GM04504 (cell line): ENCODE data around the gene CASZ1.

Experiments
- DNase-seq: peaks from one replicate; pipeline ENCODE4 v3.0.0-alpha.2; 2012; ENCODE audit warnings: low read depth

The CASZ1 gene

DNA sequence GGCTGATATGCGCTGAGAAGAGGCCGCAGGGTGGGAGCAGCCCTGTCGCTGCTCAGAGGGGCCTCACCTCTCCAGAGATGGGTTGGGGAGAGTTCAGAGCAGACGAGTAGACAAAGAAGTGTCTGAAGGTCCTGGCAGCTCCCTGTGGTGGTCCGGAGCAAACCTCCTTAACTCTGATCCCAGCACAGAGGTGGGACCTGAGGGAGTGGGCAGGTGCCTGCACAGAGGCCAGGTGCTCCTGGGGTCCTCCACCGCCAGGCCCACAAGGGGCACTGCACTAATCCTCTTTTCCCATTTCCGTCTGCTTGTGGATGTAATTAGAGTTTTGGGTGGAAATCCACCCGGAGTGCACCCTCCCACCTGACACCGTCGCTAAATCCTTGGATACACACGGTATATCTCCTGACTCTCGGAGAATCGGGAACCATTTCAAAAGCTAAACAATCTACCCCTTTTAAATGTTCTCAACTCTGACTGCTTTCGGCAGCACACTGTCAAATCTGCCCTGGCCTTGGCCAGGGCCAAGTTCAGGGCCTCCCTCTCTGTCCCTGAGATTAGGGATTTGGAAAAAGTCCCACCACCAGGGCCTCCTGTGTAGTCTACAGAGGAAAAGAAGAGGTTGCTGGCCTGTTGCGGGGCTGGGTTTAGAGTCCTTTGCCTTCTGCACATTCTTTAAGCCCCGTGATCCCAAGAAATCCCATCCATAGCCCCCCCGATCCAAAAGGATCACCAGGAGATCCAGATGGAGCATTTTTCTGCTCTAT is 22.4 kb downstream of the CASZ1 start:
- DNase-seq, result no peak

DNA sequence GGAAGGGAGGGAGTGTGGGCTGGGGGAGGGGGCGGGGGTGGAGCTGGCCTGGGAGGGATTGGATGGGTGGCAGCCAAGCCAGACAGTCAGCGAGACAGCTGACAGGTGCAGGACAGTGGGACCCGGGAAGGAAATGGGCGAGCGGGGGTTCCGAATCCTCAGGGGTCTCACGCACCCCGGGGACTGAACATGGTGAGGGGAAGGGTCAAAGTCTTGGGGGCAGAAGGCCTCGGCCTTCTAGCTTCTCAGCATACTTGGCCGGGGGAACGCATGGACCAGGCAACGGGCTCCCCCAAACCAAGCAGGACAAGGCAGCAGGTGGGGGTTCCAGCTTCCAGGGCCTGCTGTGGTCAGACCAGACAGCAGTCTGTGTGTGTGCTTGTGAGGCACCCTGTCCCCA is 23.1 kb downstream of the CASZ1 start:
- no peak for DNase-seq

DNA sequence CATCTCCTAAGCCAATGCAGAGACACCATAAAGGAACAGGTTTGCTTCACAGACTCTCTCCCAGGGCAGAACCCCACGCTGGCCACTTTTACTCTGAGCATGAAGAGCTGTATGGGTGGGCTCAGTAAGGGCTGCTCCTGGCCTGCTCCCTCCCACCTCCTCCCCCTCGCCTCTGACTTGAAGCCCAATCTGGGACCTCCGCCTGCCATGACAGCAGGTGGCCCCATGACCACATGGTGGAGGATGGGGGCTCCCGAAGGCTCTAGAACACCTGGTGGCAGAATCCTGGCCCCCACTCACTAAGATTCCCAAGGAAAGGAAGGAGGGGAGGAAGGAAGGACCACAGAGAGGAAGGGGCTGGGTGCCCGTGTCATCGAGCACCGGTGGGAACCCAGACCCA is 23.7 kb downstream of the CASZ1 start:
- DNase-seq, result no peak

GRCh38 chr1:10771789-10772188 is 24.7 kb downstream of the CASZ1 start:
- DNase-seq, result no peak

DNA sequence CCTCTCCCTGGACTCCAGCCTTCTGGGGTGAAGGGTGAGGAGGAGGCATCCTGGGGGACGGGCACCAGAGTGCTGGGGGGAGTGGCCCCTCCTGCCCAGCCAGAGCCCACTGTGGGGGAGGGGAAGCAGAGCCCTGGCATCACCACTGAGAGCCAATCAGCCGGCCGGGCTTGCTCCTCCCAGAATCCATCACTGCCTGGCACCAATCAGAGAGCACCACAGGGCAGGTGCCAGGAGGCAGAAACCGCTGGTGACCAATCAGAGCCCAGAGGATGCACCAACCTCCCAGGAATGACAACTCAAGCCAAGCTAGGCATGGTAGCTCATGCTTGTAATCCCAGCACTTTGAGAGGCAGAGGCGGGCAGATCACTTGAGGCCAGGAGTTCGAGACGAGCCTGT is 27.9 kb downstream of the CASZ1 start:
- DNase-seq, result no peak

- no peak for DNase-seq
Observed at GRCh38 chr1:10767282-10767681, 29.2 kb downstream of the CASZ1 start.

DNA sequence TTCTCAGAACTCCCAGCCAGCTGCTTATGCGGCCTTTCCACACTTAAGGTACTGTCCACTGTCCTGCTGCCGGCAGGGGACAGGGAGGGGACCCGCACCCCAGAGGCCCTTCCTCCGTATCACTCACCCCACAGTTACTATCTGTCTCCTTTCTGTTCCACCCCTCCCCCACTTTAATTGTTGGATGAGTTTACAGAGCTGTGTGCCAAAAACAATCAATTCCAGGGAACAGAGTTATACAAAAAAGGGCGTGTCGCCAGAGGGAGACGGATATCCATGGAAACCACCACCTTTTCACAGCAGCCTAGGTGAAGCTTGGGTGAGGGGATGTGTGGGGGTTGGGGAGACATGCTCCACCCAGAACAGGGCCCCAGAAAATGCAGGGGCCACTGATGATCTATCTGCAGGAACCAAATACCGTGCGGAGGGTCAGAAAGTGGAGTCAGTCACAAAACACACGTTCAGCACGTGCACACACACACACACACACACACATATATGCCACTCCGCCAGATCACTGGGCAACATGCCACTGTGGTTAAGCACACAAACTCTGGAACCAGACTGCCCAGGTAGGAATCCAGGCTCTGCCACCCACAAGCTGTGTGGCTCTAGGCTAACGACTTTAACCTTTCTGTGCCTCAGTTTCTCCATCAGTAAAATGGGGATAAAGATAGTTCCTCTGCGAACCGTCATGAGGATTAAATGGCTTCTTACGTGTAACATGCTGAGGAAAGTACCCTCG is 30.5 kb downstream of the CASZ1 start:
- no peak for DNase-seq

- no peak for DNase-seq
Observed at GRCh38 chr1:10765304-10765703, 31.1 kb downstream of the CASZ1 start.

DNA sequence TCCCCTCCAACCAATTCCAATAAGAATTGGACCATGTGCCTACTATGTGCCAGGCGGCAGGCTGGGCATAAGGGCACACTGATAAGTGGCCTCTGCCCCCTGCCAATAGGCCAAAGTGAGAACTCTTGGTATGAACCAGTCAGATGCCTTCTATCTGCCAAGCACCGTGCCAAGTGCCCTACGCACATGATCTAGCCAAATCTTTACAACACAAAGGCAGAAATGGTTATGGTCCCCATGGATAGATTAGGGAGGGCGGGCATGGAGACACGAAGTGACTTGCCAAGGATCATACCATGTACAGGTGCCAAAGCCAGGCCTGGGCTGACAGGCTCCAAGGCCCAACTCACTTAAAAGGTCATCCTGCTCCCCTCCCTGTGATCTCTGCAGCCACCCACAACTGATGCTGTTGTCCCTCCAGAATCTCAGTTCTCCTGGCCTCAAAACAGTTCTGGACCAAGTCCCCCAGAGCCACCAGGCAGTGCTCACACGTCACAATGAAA is 32.1 kb downstream of the CASZ1 start:
- no peak for DNase-seq

DNA sequence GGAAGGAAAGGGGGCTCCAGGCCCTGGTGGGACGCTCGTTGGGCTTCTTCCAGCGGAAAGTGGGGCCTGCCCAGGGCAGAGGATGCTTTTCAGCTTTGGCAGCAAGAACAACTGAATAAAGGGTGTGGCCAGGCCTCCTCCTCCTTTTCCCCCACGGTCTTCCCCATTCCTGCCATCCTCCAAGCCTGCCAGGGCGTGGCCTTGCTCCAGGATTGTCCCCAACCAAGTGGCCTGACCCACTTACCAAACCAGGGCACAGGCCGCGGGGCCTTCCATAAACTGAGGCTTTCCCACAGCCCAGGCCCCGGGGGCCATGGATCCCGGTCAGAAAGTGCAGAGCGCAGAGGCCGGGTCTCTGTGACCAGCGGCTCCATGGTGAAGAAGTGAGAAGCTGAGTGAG is 33.6 kb downstream of the CASZ1 start:
- DNase-seq, result no peak

- no peak for DNase-seq
Observed at GRCh38 chr1:10762153-10762523, 34.3 kb downstream of the CASZ1 start.

- no peak for DNase-seq
Observed at GRCh38 chr1:10761503-10762152, 34.8 kb downstream of the CASZ1 start.

DNA sequence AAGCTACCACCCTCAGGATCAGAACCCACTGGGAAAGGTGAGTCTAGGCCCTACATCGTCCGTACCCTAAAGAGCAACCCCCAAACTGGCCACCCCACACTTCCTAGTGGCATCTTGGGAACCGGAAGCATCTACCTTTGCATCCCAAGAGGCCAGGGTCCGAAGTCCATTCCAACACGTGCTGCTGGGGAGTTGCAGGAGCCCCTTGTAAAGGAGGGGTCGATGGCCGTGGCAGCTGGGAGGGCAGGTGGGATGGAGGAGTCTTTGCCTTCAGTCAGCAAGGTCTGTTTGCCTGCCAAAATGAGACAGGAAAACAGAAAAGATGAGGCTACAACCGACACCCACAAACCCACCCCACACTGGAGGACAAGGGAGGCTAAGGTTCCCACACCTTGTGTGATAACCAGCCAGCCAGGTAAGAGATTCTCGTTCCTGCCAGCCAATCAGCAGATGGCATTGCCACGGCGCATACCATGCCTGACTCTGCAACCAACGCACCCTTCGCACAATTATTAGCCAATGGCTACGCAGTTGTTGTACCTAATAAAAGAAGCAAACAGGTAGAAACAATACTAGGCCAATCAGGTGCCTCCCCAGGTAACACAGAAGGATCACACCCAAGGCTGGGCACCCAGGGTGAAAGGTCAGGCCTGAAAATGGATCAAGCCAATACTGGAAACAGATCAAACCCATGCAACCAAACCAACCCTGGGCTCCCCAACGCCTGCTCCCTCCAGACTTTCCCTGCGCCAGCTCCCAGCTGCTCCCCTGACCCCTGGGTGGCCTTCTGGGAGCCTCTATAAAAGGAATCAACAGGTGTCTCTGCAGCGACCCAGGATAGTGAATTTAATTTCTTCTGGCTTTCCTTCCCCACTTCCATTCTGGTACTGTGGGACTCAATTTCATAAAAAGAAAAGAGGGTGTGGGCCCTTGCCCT is 35.6 kb downstream of the CASZ1 start:
- no peak for DNase-seq

DNA sequence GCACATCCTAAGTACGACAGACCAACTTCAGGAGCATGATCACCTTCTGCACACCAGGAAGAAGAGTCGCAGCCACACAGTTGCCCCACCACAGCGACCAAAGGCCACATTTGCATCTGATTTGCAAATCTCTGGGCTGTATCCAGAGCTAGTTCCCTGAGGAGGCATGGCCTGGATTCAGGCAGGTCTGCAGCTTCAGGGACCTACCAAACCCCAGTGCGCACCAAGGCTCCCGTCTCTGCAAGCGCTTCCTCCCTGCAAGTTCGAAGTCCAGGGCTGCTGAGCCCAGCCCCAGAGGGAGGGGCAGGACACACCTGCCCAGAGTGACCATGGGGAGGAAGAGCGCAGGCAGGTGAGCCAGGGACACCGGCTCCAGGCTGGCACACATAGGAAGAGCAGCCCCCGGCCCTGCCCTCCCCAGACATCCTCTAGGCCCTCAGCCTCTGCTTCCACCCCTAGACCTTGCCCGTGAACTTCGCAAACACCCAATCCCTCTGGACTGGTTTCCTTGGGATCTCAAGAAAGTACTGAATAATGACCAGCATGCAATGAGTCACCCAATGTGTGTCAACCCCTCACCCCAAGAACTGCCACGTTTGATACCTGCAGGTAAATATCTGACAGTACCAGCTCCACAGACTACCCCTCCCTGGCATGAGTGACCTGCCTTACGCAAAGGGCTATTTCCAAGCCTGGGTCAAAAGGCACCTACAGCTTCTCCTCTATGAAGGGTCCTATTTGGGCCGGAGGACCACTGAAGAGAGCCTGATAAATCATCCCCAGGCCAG is 36.8 kb downstream of the CASZ1 start:
- DNase-seq, result no peak

DNA sequence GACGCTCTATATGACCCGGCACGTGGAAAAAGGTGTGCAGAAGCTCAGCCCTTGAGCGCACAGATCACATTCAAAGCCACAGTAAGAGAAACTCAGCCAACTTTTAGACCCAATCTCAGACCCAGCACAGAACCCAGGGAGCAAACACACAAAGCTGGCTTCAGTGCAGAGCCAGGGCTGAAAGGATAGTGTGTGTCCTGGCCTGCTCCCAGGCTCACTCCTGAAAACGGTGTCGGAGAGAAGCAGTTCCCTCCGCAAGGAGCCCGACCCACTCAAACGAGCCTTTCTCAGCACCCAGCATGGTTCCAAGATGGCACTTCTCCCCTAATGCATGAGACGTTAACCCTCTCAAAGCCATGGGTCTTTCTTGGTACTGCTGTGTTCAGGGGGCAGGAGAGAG is 39.6 kb downstream of the CASZ1 start:
- DNase-seq, result no peak

GRCh38 chr1:10755970-10756521 is 40.4 kb downstream of the CASZ1 start:
- DNase-seq, result no peak

GRCh38 chr1:10754568-10755329 is 41.7 kb downstream of the CASZ1 start:
- no peak for DNase-seq

DNA sequence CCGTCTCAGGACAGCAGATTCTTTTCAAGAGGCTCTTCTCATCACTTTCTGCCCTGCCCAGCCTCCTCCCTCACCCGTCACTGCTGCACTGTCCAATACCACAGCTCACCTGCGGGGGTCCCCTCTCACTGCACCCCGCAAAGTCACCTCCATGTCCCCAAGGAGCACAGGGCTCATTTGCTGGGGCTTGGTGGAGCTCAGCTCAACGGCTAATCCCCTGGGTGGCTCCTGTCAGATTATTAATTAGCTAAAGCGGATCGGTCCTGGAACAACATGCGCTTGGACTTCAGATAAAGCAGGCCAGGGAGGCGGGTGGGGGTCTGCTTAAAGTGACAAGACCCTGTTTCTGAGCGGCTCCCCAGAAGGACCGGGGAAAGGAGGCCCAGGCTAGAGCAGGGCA is 43.1 kb downstream of the CASZ1 start:
- DNase-seq, result no peak

- no peak for DNase-seq
Observed at GRCh38 chr1:10751561-10752085, 44.8 kb downstream of the CASZ1 start.

DNA sequence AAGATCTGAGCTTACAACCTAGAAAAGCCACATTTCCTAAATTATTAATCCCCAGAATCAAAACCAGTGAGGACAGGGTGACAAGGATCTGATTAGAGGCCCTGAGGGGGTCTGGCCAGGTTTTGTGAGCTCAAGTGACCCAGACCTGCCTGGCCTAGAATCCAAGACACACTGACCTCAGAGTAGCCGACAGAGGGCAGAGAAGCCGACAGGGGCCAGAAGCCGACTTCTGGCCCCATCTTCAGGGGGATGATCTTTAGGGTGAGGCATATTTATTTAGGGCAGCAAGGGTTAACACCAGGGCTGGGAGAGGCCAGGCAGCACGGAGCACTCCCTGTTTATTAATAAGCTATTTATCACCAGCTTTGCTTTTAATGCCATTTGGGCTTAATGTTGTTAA is 45.3 kb downstream of the CASZ1 start:
- DNase-seq, result no peak
